Liver (tissue), 3 donors: ENCODE data around the gene ELMO2.
"Not testable (repeated sequence)": the region's sequence is repeated elsewhere in the genome, so short reads cannot be mapped to it uniquely, and the experiment has no call there.

Source experiments
- RAD21 ChIP-seq, 2 donors: IDR thresholded peaks; 2 replicates each; pipeline ENCODE4 v1.6.1; 2016; ENCODE audit warnings: antibody characterized with exemption in 2 of 2, mild to moderate bottlenecking in 2 of 2
- TF ChIP-seq, protein P1 (sequence below): fragments of 150-350 bp; IDR thresholded peaks from 2 replicates; pipeline ENCODE4 v1.5.1; 2017; ENCODE audit warnings: improper control_type of control experiment, low read depth, low read length; ENCODE audit not compliant: missing input control
- TF ChIP-seq, protein P2 (sequence below): IDR thresholded peaks from 2 replicates; pipeline ENCODE4 v1.6.1; 2016; ENCODE audit warnings: antibody characterized with exemption
- TF ChIP-seq, protein P3 (sequence below): IDR thresholded peaks from 2 replicates; pipeline ENCODE4 v1.6.1; 2016; ENCODE audit warnings: antibody characterized with exemption, mild to moderate bottlenecking
- donor health status: healthy.
- donor health status: healthy.

DNA sequence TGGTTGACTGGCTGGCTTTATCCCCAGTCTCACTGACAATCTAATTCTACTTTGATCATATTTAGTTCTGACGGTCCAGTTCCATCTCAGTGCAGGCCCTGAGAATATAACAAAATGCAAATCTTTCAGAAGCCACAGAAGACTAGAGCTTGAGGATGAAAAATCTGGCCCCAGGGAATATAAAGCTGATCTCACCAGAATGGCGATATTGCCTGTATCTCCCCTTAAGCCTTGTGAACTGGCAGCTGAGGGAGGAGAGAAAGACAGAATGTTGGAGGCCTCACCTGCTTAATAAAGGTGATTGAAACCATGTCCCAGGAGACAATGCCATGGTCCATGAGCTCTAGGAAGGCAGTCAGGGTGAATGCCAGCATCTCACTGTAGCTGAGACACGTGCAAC is 19.4 kb downstream of the ELMO2 start:
- TF ChIP-seq, protein P1, sequence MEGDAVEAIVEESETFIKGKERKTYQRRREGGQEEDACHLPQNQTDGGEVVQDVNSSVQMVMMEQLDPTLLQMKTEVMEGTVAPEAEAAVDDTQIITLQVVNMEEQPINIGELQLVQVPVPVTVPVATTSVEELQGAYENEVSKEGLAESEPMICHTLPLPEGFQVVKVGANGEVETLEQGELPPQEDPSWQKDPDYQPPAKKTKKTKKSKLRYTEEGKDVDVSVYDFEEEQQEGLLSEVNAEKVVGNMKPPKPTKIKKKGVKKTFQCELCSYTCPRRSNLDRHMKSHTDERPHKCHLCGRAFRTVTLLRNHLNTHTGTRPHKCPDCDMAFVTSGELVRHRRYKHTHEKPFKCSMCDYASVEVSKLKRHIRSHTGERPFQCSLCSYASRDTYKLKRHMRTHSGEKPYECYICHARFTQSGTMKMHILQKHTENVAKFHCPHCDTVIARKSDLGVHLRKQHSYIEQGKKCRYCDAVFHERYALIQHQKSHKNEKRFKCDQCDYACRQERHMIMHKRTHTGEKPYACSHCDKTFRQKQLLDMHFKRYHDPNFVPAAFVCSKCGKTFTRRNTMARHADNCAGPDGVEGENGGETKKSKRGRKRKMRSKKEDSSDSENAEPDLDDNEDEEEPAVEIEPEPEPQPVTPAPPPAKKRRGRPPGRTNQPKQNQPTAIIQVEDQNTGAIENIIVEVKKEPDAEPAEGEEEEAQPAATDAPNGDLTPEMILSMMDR = not testable (repeated sequence)
- TF ChIP-seq, protein P2, sequence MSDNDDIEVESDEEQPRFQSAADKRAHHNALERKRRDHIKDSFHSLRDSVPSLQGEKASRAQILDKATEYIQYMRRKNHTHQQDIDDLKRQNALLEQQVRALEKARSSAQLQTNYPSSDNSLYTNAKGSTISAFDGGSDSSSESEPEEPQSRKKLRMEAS = not testable (repeated sequence)
- not testable (repeated sequence) for TF ChIP-seq RAD21 (IDR thresholded peaks at IDR 0.05)
- TF ChIP-seq, protein P3, sequence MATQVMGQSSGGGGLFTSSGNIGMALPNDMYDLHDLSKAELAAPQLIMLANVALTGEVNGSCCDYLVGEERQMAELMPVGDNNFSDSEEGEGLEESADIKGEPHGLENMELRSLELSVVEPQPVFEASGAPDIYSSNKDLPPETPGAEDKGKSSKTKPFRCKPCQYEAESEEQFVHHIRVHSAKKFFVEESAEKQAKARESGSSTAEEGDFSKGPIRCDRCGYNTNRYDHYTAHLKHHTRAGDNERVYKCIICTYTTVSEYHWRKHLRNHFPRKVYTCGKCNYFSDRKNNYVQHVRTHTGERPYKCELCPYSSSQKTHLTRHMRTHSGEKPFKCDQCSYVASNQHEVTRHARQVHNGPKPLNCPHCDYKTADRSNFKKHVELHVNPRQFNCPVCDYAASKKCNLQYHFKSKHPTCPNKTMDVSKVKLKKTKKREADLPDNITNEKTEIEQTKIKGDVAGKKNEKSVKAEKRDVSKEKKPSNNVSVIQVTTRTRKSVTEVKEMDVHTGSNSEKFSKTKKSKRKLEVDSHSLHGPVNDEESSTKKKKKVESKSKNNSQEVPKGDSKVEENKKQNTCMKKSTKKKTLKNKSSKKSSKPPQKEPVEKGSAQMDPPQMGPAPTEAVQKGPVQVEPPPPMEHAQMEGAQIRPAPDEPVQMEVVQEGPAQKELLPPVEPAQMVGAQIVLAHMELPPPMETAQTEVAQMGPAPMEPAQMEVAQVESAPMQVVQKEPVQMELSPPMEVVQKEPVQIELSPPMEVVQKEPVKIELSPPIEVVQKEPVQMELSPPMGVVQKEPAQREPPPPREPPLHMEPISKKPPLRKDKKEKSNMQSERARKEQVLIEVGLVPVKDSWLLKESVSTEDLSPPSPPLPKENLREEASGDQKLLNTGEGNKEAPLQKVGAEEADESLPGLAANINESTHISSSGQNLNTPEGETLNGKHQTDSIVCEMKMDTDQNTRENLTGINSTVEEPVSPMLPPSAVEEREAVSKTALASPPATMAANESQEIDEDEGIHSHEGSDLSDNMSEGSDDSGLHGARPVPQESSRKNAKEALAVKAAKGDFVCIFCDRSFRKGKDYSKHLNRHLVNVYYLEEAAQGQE = not testable (repeated sequence)
